ENCODE measurements around the gene ZBTB7A.

Gene ZBTB7A

DNA sequence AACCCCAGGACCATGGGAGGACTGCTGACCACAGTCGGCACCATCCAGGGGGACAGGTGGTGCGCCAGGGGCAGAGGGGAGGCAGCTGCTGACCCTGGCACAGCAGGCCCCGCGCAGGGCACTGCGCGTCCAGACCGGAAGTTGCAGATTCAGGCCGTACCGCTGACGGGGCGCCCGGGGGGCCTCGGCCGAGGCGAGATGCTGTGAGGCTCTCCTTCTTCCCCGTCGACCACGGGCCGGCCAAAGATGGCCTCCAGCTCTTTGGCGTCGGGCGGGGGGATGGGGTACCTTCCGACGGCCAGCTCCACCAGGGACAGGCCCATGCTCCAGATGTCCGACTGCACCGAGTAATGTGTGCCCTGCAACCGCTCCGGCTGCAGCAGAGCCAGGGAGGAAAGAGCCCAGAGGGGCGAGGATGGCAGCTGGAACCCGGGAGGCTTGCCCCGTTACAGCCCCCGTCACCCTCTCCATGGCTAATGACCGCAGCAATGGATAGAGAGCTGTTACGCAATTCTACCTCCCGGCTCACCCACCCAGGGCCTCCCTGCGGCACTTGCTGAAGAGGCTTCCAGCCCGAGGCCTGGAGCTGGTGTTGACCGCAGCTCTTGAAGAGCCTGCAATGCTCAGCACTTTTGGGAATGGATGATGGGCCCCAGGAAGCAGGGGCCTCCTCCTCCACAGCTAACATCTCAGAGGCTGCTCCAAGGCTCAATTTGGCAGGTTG lies 32.5 kb upstream of the ZBTB7A start:
- Histone ChIP-seq H3K4me2 (ENCODE audit: low read length, poor library complexity, severe bottlenecking) (no peak overlapping the region), H3K4me1 (ENCODE audit: control insufficient read depth, insufficient read depth, low read depth, low read length) (peaks cover 5% of the 10 kb centered on the region), H3K4ac (ENCODE audit: low read depth in 1 of 2, low read length in 2 of 2) (no peak overlapping the region), H2AK5ac (ENCODE audit: low read length, severe bottlenecking) (no peak overlapping the region), H3K36me3 (ENCODE audit: control insufficient read depth in 1 of 2, insufficient read depth in 2 of 2, low read depth in 1 of 2, low read length in 2 of 2) (peaks cover 77 to 93% of the 10 kb centered on the region in 2 experiments), H3K23ac (ENCODE audit: low read length in 2 of 2) (no peak overlapping the region), H2BK12ac (ENCODE audit: low read length in 2 of 2) (no peak overlapping the region), H2BK120ac (ENCODE audit: low read depth, low read length) (no peak overlapping the region), H3K14ac (ENCODE audit: low read length in 2 of 2) (no peak overlapping the region), H3K18ac (ENCODE audit: low read depth in 1 of 2, low read length in 2 of 2) (no peak overlapping the region), H3K9me3 (ENCODE audit: control insufficient read depth, low read length) (no peaks in the 10 kb centered on the region), H4K8ac (ENCODE audit: low read length) (no peak overlapping the region), H4K91ac (ENCODE audit: low read length) (no peak overlapping the region), H3K27ac (ENCODE audit: low read length, poor library complexity, severe bottlenecking) (no peak overlapping the region), H3K9ac (ENCODE audit: low read length) (no peak overlapping the region), H3K4me3 (ENCODE audit: insufficient read depth in 1 of 2, low read depth in 1 of 2, low read length in 2 of 2) (no peak overlapping the region), H2BK5ac (ENCODE audit: low read depth, low read length, poor library complexity, severe bottlenecking) (no peak overlapping the region), H3K79me1 (replicated peaks; ENCODE audit: low read length, poor library complexity, severe bottlenecking) (peaks cover 29% of the 10 kb centered on the region), H3K27me3 (ENCODE audit: control insufficient read depth in 1 of 2, insufficient read depth in 1 of 2, low read length in 2 of 2) (no peaks in the 10 kb centered on the region), H2BK15ac (ENCODE audit: low read depth, poor library complexity, severe bottlenecking) (no peak overlapping the region), H2AFZ (ENCODE audit: low read depth, low read length) (no peak overlapping the region)
- WGBS = 94% methylated on average over 36 of the region's 38 CpGs
- no peak for DNase-seq

DNA sequence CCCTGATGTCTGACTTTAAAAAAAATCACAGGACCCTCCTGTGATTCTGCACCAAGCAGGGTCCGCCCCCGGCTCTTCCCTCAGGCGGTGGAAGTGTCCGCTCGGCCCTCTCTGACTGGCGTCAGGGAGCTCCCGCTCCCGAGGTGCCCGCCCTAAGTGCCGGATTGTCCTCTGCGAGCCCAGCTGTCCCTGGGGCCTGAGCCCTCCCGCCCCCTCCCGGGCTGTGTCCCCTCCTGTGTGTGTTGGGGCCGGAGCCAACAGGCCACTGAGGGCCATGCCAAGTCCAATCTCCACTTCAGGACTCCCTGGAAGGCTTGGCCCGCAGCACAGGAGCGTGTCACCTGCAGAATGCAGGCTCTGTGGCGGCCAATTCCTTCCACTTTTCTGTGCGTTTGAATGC lies 31.8 kb upstream of the ZBTB7A start:
- Histone ChIP-seq H3K4me1 (ENCODE audit: control insufficient read depth, insufficient read depth, low read depth, low read length) (peaks cover 5% of the 10 kb centered on the region), H4K8ac (ENCODE audit: low read length) (no peak overlapping the region), H3K36me3 (ENCODE audit: control insufficient read depth in 1 of 2, insufficient read depth in 2 of 2, low read depth in 1 of 2, low read length in 2 of 2) (peaks cover 77 to 96% of the 10 kb centered on the region in 2 experiments), H2AFZ (ENCODE audit: low read depth, low read length) (no peak overlapping the region), H3K14ac (ENCODE audit: low read length in 2 of 2) (no peak overlapping the region), H2BK5ac (ENCODE audit: low read depth, low read length, poor library complexity, severe bottlenecking) (no peak overlapping the region), H2BK120ac (ENCODE audit: low read depth, low read length) (no peak overlapping the region), H3K4ac (ENCODE audit: low read depth in 1 of 2, low read length in 2 of 2) (no peak overlapping the region), H3K27me3 (ENCODE audit: control insufficient read depth in 1 of 2, insufficient read depth in 1 of 2, low read length in 2 of 2) (no peaks in the 10 kb centered on the region), H2AK5ac (ENCODE audit: low read length, severe bottlenecking) (no peak overlapping the region), H2BK15ac (ENCODE audit: low read depth, poor library complexity, severe bottlenecking) (no peak overlapping the region), H3K23ac (ENCODE audit: low read length in 2 of 2) (no peak overlapping the region), H3K9me3 (ENCODE audit: control insufficient read depth, low read length) (no peaks in the 10 kb centered on the region), H3K18ac (ENCODE audit: low read depth in 1 of 2, low read length in 2 of 2) (no peak overlapping the region), H2BK12ac (ENCODE audit: low read length in 2 of 2) (no peak overlapping the region), H4K91ac (ENCODE audit: low read length) (no peak overlapping the region), H3K4me2 (ENCODE audit: low read length, poor library complexity, severe bottlenecking) (no peak overlapping the region), H3K4me3 (ENCODE audit: insufficient read depth in 1 of 2, low read depth in 1 of 2, low read length in 2 of 2) (no peak overlapping the region), H3K9ac (ENCODE audit: low read length) (no peak overlapping the region), H3K27ac (ENCODE audit: low read length, poor library complexity, severe bottlenecking) (no peak overlapping the region), H3K79me1 (replicated peaks; ENCODE audit: low read length, poor library complexity, severe bottlenecking) (peaks cover 26% of the 10 kb centered on the region)
- 96% methylated on average over 18 of the region's 18 CpGs for WGBS
- DNase-seq = no peak

- Histone ChIP-seq H2AK5ac (ENCODE audit: low read length, severe bottlenecking) (no peak overlapping the region), H3K36me3 (ENCODE audit: control insufficient read depth in 1 of 2, insufficient read depth in 2 of 2, low read depth in 1 of 2, low read length in 2 of 2) (peaks cover 81 to 93% of the 10 kb centered on the region in 2 experiments), H2BK5ac (ENCODE audit: low read depth, low read length, poor library complexity, severe bottlenecking) (no peak overlapping the region), H2BK15ac (ENCODE audit: low read depth, poor library complexity, severe bottlenecking) (no peak overlapping the region), H3K4me3 (ENCODE audit: insufficient read depth in 1 of 2, low read depth in 1 of 2, low read length in 2 of 2) (no peak overlapping the region), H3K9me3 (ENCODE audit: control insufficient read depth, low read length) (no peaks in the 10 kb centered on the region), H3K18ac (ENCODE audit: low read depth in 1 of 2, low read length in 2 of 2) (no peak overlapping the region), H3K9ac (ENCODE audit: low read length) (peak overlapping the region; percentile 39), H2AFZ (ENCODE audit: low read depth, low read length) (no peak overlapping the region), H3K14ac (ENCODE audit: low read length in 2 of 2) (no peak overlapping the region), H4K8ac (ENCODE audit: low read length) (no peak overlapping the region), H2BK12ac (ENCODE audit: low read length in 2 of 2) (no peak overlapping the region), H3K79me1 (replicated peaks; ENCODE audit: low read length, poor library complexity, severe bottlenecking) (peaks cover 17% of the 10 kb centered on the region), H3K4me1 (ENCODE audit: control insufficient read depth, insufficient read depth, low read depth, low read length) (peaks cover 2% of the 10 kb centered on the region), H3K27me3 (ENCODE audit: control insufficient read depth in 1 of 2, insufficient read depth in 1 of 2, low read length in 2 of 2) (no peaks in the 10 kb centered on the region), H3K4me2 (ENCODE audit: low read length, poor library complexity, severe bottlenecking) (no peak overlapping the region), H3K4ac (ENCODE audit: low read depth in 1 of 2, low read length in 2 of 2) (no peak overlapping the region), H3K27ac (ENCODE audit: low read length, poor library complexity, severe bottlenecking) (no peak overlapping the region), H2BK120ac (ENCODE audit: low read depth, low read length) (no peak overlapping the region), H4K91ac (ENCODE audit: low read length) (no peak overlapping the region), H3K23ac (ENCODE audit: low read length in 2 of 2) (no peak overlapping the region)
- WGBS = 88% methylated on average over 11 of the region's 11 CpGs
- no peak for DNase-seq
Observed at GRCh38 chr19:4097501-4097900, 30.8 kb upstream of the ZBTB7A start.

GRCh38 chr19:4096049-4096892 lies 29.6 kb upstream of the ZBTB7A start:
- H2BK12ac ChIP-seq (ENCODE audit: low read length in 2 of 2) = peak overlapping the region in 1 of 2 experiments; percentile 23
- H3K4me1 ChIP-seq (ENCODE audit: control insufficient read depth, insufficient read depth, low read depth, low read length) = peaks cover 2% of the 10 kb centered on the region
- H3K9ac ChIP-seq (ENCODE audit: low read length) = no peak overlapping the region
- H2AK5ac ChIP-seq (ENCODE audit: low read length, severe bottlenecking) = no peak overlapping the region
- WGBS = 95% methylated on average over 27 of the region's 31 CpGs
- no peak overlapping the region for H3K14ac ChIP-seq (ENCODE audit: low read length in 2 of 2)
- H3K27me3 ChIP-seq (ENCODE audit: control insufficient read depth in 1 of 2, insufficient read depth in 1 of 2, low read length in 2 of 2) = no peaks in the 10 kb centered on the region
- H3K27ac ChIP-seq (ENCODE audit: low read length, poor library complexity, severe bottlenecking) = no peak overlapping the region
- H3K9me3 ChIP-seq (ENCODE audit: control insufficient read depth, low read length) = no peaks in the 10 kb centered on the region
- H2BK15ac ChIP-seq (ENCODE audit: low read depth, poor library complexity, severe bottlenecking) = no peak overlapping the region
- H2BK120ac ChIP-seq (ENCODE audit: low read depth, low read length) = no peak overlapping the region
- H3K79me1 ChIP-seq (replicated peaks; ENCODE audit: low read length, poor library complexity, severe bottlenecking) = peaks cover 8% of the 10 kb centered on the region
- H3K4me2 ChIP-seq (ENCODE audit: low read length, poor library complexity, severe bottlenecking) = no peak overlapping the region
- no peak overlapping the region for H3K18ac ChIP-seq (ENCODE audit: low read depth in 1 of 2, low read length in 2 of 2)
- H2BK5ac ChIP-seq (ENCODE audit: low read depth, low read length, poor library complexity, severe bottlenecking) = no peak overlapping the region
- no peak overlapping the region for H3K23ac ChIP-seq (ENCODE audit: low read length in 2 of 2)
- no peak overlapping the region for H3K4ac ChIP-seq (ENCODE audit: low read depth in 1 of 2, low read length in 2 of 2)
- DNase-seq = no peak
- H4K91ac ChIP-seq (ENCODE audit: low read length) = peak overlapping the region; percentile 7
- peaks cover 79 to 85% of the 10 kb centered on the region in 2 experiments for H3K36me3 ChIP-seq (ENCODE audit: control insufficient read depth in 1 of 2, insufficient read depth in 2 of 2, low read depth in 1 of 2, low read length in 2 of 2)
- H4K8ac ChIP-seq (ENCODE audit: low read length) = no peak overlapping the region
- no peak overlapping the region for H2AFZ ChIP-seq (ENCODE audit: low read depth, low read length)
- H3K4me3 ChIP-seq (ENCODE audit: insufficient read depth in 1 of 2, low read depth in 1 of 2, low read length in 2 of 2) = no peak overlapping the region

Data from mesenchymal stem cell (in vitro differentiated cells and primary cell).